CD4-positive, alpha-beta T cell treated with Interferon alpha-2 for 1 hour (primary cell): Measurements from ENCODE around the gene TMEM134.
"Not testable (repeated sequence)": the region's sequence is repeated elsewhere in the genome, so short reads cannot be mapped to it uniquely, and the experiment has no call there.

Experiments
- DNase-seq, 2 donors: peaks; one replicate each; pipeline ENCODE4 v3.0.0-alpha.2; 2020 to 2022

The TMEM134 gene

DNA sequence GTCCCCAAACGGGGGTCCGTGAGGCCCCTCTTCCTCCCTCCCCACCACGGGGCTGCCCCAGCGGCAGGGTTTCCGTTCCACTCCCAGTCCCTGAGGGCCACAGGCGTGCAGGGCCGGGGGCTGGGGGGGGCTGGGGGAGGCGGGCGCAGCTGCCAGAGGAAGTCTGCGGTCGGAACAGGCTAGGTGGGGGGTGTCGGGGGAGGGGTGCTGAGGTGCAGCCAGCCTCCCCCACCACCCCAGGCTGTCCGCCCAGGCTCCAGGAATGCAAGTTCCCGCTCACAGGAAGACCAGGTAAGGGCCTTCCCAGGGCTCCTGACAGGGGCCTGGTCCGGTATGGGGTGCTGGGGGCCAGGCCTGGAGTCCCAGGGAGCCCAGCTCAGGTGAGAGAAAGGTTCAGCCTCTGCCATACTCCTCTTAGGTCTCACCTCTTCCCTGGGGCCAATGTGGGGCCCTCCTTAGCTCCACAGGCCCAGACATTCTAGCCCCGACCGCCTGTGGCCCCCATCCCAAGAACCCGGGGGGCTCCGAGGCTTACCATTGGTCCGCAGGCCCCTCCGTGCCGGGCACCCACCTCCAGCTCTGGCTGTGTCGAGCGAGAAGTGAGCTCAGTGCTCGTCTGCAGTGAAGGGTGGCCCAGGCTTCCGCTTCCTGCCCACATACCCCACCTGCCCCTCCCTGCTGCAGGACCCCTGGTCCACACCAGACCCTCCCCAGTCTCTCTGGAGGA is 31.8 kb downstream of the TMEM134 start, which contains the start of gene PTPRCAP:
Gene PTPRCAP, minus strand, starts transcription at position 601 of the 727 bp plus-strand sequence. Its CDS starts 63 bp downstream, at position 538.
- DNase-seq: peak; percentile 64 to 78

DNA sequence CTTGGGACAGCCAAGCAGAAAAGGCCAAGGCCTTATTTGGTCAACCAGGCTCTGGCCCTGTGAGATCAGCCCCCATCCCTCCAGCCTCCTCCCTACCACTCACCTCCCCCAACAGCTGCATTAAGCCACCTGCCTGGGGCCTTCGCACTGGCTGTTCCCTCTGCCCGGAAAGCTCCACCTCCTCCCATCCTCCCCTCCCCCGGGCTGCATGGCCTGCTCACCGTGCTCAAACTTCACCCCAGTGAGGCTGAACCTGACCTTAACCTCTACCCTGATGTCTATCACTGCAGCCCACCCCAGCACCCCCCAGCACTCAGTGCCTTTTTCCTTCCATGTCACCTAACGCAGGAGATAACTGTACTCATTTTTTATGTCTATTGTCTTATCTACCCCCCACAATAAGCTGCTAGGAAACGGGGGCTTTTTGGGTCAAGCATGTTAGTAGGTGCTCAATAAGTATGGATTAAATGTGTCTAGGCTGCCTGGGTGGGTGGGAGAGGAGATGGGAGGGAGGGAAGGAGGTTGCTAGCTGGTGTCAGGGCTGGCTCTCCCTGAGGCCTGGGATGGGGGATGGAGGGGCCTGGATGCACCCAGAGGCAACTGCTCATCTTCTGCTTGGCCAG is 32.5 kb downstream of the TMEM134 start:
- peak; percentile 64 to 75 for DNase-seq

DNA sequence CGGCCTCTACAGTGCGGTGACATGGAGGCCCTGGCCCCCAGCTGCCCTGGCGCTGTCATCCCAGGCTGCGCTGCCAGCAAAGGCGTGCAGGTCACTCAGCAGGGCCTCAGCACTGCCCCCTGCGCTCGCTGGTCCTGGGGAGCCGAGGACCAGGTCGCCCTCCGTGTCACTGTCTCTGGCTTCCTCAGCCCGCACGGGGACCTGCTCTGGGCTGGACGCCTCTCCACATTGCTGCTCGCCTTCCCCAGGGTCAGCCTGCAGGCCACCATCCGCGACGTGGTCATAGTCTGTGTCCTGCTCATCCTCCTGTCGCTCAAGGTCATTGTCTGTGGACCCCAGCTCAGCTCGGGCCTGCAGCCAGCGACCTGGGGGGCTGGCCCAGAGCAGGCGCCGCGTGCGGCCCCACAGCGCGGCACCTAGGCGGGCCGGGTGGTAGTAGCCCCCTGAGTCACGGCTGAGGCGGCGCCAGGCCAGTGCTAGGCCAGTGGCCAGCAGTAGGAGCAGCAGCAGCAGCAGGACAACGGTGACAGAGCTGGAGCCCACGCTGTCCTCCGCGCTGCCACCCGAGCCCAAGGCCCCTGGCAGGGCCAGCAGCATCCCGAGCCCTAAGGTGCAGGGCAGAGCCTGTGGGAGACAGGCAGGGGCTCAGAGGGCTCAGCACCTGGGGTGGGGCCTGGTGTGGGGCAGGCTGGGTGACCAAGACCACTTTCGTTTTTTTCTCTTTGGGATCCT is 33.2 kb downstream of the TMEM134 start:
- DNase-seq: no peak

DNA sequence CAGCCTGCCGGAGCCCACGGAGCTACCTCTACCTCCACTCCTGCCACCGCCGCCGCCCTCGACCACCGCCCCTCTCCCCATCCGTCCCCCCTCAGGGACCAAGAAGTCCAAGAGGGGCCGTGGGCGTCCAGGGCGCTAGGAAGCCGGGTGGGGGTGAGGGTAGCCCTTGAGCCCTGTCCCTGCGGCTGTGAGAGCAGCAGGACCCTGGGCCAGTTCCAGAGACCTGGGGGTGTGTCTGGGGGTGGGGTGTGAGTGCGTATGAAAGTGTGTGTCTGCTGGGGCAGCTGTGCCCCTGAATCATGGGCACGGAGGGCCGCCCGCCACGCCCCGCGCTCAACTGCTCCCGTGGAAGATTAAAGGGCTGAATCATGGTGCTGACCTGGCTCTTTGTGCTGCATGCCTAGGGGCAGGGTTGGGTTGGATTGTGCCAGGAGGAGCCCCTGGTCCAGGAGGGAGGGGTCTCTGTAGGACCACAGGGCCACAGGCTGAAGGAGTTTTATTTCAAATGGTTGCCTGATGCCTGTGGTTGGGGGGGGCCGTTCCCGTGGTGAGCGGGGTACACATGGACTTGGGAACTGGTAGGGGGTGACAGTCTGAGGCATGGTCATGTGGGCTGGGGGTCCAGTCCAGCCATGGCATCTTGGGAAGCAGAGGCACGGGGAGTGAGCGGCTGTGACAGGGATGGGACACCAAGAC is 33.9 kb downstream of the TMEM134 start:
- peak in 1 of 2 donors; percentile 31 for DNase-seq

DNA sequence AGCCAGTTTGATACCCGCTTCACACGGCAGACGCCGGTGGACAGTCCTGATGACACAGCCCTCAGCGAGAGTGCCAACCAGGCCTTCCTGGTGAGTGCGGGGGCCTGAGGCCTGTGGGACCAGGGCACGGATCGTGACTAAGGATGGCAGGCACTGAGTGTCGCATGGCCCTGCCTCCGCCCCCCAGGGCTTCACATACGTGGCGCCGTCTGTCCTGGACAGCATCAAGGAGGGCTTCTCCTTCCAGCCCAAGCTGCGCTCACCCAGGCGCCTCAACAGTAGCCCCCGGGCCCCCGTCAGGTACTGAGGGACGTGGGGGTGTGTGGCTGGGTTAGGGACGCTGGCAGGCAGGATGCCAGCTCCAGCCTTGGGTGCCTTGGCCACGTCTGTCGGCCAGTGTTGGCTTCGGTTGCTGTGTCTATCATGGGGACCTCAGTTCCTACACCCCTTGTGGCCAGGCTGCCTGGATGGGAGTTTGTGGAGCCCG is 34.6 kb downstream of the TMEM134 start:
- DNase-seq: peak in 1 of 2 donors; percentile 25

DNA sequence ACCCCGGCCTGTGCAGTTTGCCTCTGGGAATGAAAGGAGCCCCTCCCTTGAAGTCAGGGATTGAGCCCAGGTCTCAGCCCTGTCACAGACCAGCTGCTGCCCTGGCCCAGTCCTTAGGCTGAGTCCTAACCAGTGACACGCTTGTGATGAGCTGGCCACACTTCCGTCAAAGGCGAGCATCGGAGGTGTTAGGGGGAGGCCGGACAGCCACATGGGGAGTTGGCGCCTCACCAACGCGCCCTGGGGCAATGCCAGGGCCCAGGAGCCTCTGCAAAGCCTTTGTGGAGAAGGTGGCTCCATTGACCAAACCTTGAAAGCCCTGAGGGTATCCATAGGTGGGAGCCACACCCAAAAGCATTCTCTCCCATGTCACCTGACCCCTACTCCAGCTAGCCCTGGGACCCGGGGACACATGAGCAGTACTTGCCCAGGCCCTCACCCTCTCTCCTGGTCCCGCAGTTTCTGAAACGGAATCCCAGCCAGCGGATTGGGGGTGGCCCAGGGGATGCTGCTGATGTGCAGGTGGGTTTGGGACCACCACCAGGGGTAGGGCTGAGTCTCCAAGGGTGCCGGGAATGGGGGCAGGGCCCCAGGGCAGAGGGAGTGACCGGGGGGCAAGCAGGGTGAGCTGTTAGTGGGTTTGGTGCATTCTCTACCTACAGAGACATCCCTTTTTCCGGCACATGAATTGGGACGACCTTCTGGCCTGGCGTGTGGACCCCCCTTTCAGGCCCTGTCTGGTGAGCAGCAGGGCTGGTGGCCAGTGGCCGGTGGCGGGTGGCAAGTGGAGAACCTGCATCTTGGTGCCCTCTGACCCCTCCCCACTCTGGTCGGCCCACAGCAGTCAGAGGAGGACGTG is 35.3 kb downstream of the TMEM134 start:
- DNase-seq: peak in 1 of 2 donors; percentile 45

DNA sequence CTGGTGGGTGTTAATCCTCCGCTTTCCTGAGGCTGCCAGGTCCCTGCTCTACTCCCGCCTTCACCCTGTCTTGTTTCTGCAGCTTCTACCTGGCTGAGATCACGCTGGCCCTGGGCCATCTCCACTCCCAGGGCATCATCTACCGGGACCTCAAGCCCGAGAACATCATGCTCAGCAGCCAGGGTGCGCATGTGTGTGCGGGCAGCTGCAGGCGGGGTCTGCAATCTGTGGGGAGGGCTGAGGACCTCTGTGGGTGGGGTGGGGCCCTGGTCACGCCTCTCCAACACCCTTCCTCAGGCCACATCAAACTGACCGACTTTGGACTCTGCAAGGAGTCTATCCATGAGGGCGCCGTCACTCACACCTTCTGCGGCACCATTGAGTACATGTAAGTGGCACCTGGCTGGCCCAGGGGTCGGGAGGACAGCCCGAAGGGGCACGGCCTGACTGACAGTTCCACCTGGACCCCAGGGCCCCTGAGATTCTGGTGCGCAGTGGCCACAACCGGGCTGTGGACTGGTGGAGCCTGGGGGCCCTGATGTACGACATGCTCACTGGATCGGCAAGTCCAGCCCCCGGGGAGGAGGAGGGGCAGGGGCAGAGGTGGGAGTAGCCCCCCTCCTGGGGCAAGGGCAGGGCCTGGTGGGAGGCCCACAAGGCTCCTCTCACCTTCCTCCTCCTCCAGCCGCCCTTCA is 36.2 kb downstream of the TMEM134 start:
- DNase-seq: no peak

DNA sequence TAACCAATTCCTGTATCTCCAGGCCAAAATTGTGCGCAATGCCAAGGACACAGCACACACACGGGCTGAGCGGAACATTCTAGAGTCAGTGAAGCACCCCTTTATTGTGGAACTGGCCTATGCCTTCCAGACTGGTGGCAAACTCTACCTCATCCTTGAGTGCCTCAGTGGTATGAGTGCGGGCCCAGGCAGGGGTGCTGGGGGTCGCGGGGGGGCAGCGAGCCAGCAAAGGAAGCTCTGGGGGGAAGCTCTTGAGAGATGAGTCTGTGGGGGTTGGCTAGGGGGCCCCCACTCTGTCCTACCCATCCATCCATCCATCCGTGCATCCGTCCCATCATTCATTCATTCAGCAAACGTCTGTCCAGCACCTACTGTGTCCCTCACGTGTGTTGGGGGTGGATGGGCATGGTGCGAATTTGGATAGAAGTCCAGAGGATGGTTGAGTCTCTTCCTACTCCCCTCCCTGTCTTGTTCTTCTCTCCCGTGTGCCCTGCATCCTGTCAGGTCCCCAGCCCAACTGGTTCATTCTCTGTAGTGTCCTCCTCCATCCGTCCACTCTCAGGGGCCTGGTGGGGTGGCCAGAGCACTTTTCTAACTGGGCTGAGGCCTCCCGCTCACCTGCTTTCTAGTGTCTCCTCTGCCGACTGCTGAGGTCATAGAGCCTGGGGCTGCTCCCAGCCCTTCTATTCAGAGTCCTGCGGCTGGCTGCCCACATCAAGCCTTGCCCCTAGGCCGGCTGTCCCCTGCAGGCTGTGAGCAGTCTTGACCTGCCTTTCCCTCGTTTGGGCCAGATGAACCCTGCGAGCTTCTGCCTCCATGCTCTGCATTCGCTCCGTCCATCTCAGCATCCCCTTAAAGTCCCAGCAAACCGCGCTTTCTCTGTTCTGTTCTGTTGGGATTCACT is 37.5 kb downstream of the TMEM134 start:
- DNase-seq: no peak

DNA sequence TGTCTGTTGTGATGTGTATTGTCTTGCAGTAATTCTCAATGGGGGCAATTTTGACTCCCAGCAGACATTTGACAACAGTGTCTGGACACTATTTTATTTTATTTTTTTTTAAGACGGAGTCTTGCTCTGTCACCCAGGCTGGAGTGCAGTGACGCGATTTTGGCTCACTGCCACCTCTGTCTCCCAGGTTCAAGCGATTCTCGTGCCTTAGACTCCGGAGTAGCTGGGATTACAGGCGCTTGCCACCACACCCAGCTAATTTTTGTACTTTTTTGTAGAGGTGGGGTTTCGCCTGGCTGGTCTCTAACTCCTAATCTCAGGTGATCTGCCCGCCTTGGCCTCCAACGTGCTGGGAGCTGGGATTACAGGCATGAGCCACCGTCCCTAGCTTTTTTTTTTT is 39.3 kb downstream of the TMEM134 start:
- DNase-seq: no peak

DNA sequence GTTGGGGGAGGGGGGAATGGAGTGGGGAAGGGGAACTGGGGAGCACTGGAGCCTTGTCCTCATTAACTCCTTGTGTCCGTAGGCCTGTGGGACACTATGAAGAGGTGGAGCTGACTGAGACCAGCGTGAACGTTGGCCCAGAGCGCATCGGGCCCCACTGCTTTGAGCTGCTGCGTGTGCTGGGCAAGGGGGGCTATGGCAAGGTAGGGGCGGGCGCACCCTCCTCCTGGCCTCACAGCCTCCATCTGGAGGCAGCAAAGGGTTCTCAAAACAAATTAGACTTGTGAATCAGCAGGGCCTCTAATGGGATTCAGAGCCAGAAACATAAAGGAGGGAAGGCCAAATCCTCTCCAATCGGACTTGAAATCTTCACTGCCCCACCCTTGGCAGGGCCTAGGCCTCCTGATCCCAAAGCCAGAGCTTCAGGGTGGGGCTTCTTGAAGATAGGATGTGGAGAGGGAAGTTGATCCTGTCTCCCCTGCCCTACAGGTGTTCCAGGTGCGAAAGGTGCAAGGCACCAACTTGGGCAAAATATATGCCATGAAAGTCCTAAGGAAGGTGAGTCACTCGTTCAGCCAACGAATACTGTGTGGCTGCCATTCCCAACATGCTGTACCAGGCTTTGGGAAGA is 39.9 kb downstream of the TMEM134 start:
- DNase-seq: no peak

DNA sequence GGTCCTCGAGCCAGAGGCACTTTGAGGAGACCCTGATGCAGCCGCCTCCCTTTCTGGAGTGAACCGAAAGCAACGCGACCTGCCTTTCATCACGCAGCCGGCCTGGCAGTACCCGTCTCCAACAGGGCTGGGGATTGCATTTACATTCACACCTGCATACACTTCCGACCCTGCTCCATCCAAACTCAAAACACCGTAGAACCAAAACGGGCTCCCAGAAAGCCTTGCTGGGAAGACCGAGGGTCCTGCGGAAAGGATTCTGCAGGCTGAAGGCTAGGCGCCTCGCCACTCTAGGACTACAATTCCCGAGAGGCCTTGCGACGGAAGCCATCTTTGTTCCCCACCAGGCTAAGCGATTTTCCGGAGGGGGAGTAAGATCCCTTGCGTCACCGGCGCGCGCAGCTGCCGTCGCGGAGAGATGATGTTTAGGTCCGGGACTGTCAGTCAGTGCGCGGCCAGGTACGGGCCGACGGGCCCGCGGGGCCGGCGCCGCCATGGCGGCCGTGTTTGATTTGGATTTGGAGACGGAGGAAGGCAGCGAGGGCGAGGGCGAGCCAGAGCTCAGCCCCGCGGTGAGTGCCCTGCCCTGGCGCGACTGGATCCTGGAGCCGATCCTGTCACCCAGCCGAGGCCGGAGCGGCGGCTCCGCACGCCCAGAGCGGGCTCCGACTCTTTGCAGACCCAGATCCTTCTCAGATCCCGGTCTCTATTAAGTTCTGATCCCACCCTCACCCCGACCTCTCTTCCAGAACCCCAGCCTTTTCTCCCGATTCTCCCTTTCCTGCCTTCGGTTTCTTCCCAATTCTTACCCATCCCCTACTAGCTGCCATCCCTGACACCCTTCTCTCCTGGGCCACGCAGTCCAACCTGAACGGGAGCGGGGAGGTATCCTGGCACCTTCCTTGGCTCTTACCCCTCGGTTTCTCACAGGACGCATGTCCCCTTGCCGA is 40.7 kb downstream of the TMEM134 start, which contains the start of gene RPS6KB2:
Gene RPS6KB2, plus strand, starts transcription at position 443 of the 950 bp plus-strand sequence. Its CDS starts 52 bp downstream, at position 495.
- DNase-seq: peak; percentile 97 to 99

DNA sequence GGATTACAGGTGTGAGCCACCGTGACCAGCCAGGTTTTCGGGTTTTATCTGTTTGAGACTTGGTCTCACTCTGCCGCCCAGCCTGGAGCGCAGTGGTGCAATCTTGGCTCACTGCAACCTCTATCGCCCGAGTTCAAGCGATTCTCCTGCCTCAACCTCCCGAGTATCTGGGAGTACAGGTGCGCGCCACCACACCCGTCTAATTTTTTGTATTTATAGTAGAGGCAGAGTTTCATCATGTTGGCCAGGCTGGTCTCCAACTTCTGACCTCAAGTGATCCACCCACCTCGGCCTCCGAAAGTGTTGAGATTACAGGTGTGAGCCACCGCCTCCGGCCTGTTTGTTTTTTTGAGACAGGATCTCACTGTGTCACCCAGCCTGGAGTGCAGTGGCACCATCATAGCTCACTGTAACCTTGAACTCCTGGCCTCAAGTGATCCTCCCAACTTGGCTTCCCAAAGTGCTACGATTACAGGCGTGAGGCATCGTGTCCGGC is 41.6 kb downstream of the TMEM134 start:
- not testable (repeated sequence) for DNase-seq

DNA sequence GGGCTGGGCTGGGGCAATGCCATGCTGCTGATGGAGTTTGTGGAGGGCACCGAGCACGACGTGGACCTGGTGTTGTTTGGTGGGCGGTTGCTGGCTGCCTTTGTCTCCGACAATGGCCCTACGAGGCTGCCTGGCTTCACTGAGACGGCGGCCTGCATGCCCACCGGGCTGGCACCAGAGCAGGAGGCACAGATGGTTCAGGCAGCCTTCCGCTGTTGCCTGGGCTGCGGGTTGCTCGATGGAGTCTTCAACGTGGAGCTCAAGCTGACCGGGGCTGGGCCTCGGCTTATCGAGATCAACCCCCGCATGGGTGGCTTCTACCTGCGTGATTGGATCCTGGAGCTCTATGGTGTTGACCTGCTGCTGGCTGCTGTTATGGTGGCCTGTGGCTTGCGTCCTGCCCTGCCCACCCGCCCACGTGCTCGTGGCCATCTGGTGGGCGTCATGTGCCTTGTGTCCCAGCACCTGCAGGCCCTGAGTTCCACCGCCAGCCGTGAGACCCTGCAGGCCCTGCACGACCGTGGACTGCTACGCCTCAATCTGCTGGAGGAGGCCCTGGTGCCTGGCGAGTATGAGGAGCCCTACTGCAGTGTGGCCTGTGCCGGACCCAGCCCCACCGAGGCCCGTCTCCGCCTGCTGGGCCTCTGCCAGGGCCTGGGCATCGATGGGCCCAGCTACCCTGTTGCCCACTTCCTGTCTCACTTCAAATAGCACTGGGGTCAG is 45.0 kb downstream of the TMEM134 start:
- DNase-seq: no peak

DNA sequence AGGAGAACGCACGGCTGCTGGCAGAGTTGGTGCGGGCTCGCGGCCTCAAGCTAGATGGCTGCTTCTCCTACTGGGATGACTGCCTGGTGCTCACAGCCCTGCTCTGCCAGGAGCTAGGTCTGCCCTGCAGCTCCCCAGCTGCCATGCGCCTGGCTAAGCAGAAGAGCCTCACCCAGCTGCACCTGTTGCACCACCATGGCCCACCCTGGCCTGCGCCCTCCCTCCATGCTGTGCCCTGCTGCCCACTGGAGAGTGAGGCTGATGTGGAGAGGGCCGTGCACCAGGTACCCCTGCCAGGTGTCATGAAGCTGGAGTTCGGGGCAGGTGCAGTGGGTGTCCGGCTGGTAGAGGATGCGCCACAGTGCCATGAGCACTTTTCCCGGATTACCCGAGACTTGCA is 45.6 kb downstream of the TMEM134 start:
- DNase-seq: no peak

DNA sequence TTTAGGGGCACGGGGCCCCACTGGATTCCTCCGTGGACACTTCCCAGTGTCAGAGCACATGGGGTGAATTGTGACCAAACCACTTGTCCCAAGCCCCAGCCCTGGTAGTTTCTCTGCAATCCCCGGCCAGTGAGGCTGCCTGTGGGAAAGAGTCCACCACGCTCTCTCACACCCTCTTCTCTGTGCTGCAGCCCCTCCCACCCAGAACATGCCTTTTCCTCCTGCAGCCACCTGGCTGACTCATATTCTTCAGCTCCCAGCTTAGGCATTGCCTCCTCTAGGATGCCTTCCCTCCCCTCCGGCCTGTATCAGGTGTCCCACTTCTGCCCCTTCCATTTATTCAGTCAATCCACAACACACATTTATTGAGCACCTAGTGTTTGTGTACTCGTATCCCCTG is 46.2 kb downstream of the TMEM134 start:
- DNase-seq: no peak

DNA sequence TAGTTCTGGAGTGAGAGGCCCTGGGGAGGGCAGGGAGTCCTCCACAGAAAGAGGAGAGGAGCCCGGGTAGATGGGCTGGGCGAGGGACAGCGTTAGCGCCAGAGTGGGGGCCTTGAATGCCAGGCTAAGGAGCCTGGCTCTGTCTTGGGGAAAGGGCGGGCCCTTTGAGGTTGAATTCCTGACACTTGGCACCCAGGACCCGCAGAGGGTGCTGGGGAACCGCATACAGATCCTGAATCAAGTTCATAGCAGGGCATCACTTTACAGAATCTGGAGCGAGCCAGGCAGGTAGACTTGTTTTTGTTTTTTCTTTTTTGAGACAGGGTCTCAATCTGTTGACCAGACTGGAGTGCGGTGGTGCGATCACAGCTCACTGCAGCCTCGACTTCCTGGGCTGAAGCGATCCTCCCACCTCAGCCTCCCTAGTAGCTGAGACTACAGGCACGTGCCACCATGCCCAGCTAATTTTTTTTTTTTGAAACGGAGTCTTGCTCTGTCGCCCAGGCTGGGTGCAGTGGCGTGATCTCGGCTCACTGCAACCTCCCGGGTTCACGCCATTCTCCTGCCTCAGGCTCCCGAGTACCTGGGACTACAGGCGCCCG is 47.5 kb downstream of the TMEM134 start:
- DNase-seq: no peak
